Activated CD8-positive, alpha-beta memory T cell treated with anti-CD3 and anti-CD28 coated beads, Interleukin-2, amount 10 ng/mL, durations not matched to agents 7 days and 5 days (primary cell): ENCODE measurements around the gene AVPR1A. TPM values are rescaled to one million over a fixed set of nuclear protein-coding genes. Genes with fewer than 3 reads are reported as not detected.

ENCODE experiments used
- ATAC-seq: fragments of 150-1000 bp; cut with Tn5 transposase; one replicate; pipeline ENCODE4 v1.10.0; 2021; ENCODE audit warnings: moderate library complexity
- CTCF ChIA-PET: fragments of 350-600 bp; sonication (Branson Sonifier 250); formaldehyde crosslinking; loops from one replicate; lab custom pipeline; 2021; ENCODE audit warnings: antibody characterized with exemption; lab: Charles Lee
- DNase-seq: peaks from one replicate; pipeline ENCODE4 v3.0.0-alpha.2; 2020
- H3K27ac Mint-ChIP-seq: one replicate; pipeline ENCODE4 v1.8.0; 2021; ENCODE audit warnings: mild to moderate bottlenecking, mixed read lengths
- H3K27me3 Mint-ChIP-seq: one replicate; pipeline ENCODE4 v1.8.0; 2021; ENCODE audit warnings: mixed read lengths
- H3K36me3 Mint-ChIP-seq: one replicate; pipeline ENCODE4 v1.8.0; 2021; ENCODE audit warnings: mild to moderate bottlenecking, mixed read lengths
- H3K4me1 Mint-ChIP-seq: one replicate; pipeline ENCODE4 v1.8.0; 2021; ENCODE audit warnings: mixed read lengths
- H3K4me3 Mint-ChIP-seq: one replicate; pipeline ENCODE4 v1.8.0; 2021; ENCODE audit warnings: mild to moderate bottlenecking, moderate library complexity, mixed read lengths
- H3K9me3 Mint-ChIP-seq: one replicate; pipeline ENCODE4 v1.8.0; 2022; ENCODE audit warnings: low read depth, mixed read lengths
- total RNA-seq, 2 experiments: library from RNA; stranded (reverse); gene quantifications; one replicate each; pipeline ENCODE4 v1.2.3, GENCODE V29; 2021

AVPR1A gene
- total RNA-seq, 2 experiments from 2014 or later, result not detected

- CTCF ChIA-PET, result no interaction called here
Observed at GRCh38 chr12:63138488-63138887, 12.5 kb downstream of the AVPR1A start.

GRCh38 chr12:63133981-63134380 lies 17.0 kb downstream of the AVPR1A start:
- Mint-ChIP-seq H3K36me3 (no peaks in the 10 kb centered on the region), H3K9me3 (no peaks in the 10 kb centered on the region), H3K27ac (no peak overlapping the region), H3K27me3 (no peaks in the 10 kb centered on the region), H3K4me1 (no peaks in the 10 kb centered on the region), H3K4me3 (no peak overlapping the region)
- DNase-seq (no peak), ATAC-seq (no peak)
- CTCF ChIA-PET, result no interaction called here

More at GRCh38 chr12:63138488-63138887, 12.5 kb downstream of the AVPR1A start:
- no peak for DNase-seq
- no peaks in the 10 kb centered on the region for H3K4me1 Mint-ChIP-seq
- no peak for ATAC-seq
- H3K27ac Mint-ChIP-seq, result no peak overlapping the region
- H3K27me3 Mint-ChIP-seq, result no peaks in the 10 kb centered on the region
- no peaks in the 10 kb centered on the region for H3K9me3 Mint-ChIP-seq
- H3K4me3 Mint-ChIP-seq, result no peak overlapping the region
- H3K36me3 Mint-ChIP-seq, result no peaks in the 10 kb centered on the region

- Mint-ChIP-seq H3K27me3 (no peaks in the 10 kb centered on the region), H3K27ac (no peak overlapping the region), H3K36me3 (no peaks in the 10 kb centered on the region), H3K4me3 (no peak overlapping the region), H3K9me3 (no peaks in the 10 kb centered on the region), H3K4me1 (no peaks in the 10 kb centered on the region)
- CTCF ChIA-PET, result no interaction called here
- no peak for DNase-seq
- no peak for ATAC-seq
Observed at GRCh38 chr12:63132201-63132600, 18.8 kb downstream of the AVPR1A start.

GRCh38 chr12:63129927-63130326 lies 21.1 kb downstream of the AVPR1A start:
- Mint-ChIP-seq H3K9me3 (no peaks in the 10 kb centered on the region), H3K27me3 (no peaks in the 10 kb centered on the region), H3K4me1 (no peaks in the 10 kb centered on the region), H3K36me3 (no peaks in the 10 kb centered on the region), H3K27ac (no peak overlapping the region), H3K4me3 (no peak overlapping the region)
- no peak for DNase-seq
- CTCF ChIA-PET, result no interaction called here
- ATAC-seq, result no peak

GRCh38 chr12:63124778-63125177 lies 26.2 kb downstream of the AVPR1A start:
- Mint-ChIP-seq H3K27me3 (no peaks in the 10 kb centered on the region), H3K36me3 (no peaks in the 10 kb centered on the region), H3K27ac (no peak overlapping the region), H3K4me1 (no peaks in the 10 kb centered on the region), H3K9me3 (no peaks in the 10 kb centered on the region), H3K4me3 (no peak overlapping the region)
- DNase-seq, result no peak
- ATAC-seq, result no peak
- CTCF ChIA-PET, result no interaction called here

GRCh38 chr12:63103494-63104131 lies 47.4 kb downstream of the AVPR1A start:
- DNase-seq (no peak), ATAC-seq (no peak)
- H3K4me1 Mint-ChIP-seq, result no peaks in the 10 kb centered on the region
- peaks cover 3% of the 10 kb centered on the region for H3K27me3 Mint-ChIP-seq
- no peaks in the 10 kb centered on the region for H3K9me3 Mint-ChIP-seq
- no peaks in the 10 kb centered on the region for H3K36me3 Mint-ChIP-seq
- CTCF ChIA-PET, result interaction anchor here (1.0 kb wide), 1 partner anchor 12 kb away, joined by 3 read pairs; no protein-coding TSS in a partner anchor
- H3K27ac Mint-ChIP-seq, result no peak overlapping the region
- no peak overlapping the region for H3K4me3 Mint-ChIP-seq

- Mint-ChIP-seq H3K36me3 (no peaks in the 10 kb centered on the region), H3K27ac (no peak overlapping the region), H3K4me3 (no peak overlapping the region), H3K9me3 (no peaks in the 10 kb centered on the region), H3K4me1 (no peaks in the 10 kb centered on the region), H3K27me3 (peaks cover 3% of the 10 kb centered on the region)
- DNase-seq (no peak), ATAC-seq (no peak)
- CTCF ChIA-PET, result no interaction called here
Observed at GRCh38 chr12:63101920-63102319, 49.1 kb downstream of the AVPR1A start.

GRCh38 chr12:63098851-63099250 lies 52.1 kb downstream of the AVPR1A start:
- Mint-ChIP-seq H3K27ac (no peak overlapping the region), H3K4me3 (no peak overlapping the region), H3K9me3 (no peaks in the 10 kb centered on the region), H3K4me1 (no peaks in the 10 kb centered on the region), H3K36me3 (no peaks in the 10 kb centered on the region), H3K27me3 (peaks cover 4% of the 10 kb centered on the region)
- CTCF ChIA-PET, result no interaction called here
- ATAC-seq (no peak), DNase-seq (no peak)

GRCh38 chr12:63095369-63095980 lies 55.5 kb downstream of the AVPR1A start:
- Mint-ChIP-seq H3K4me1 (no peaks in the 10 kb centered on the region), H3K36me3 (no peaks in the 10 kb centered on the region), H3K27me3 (peaks cover 5% of the 10 kb centered on the region), H3K27ac (no peak overlapping the region), H3K4me3 (no peak overlapping the region), H3K9me3 (no peaks in the 10 kb centered on the region)
- CTCF ChIA-PET, result no interaction called here
- ATAC-seq (no peak), DNase-seq (no peak)

- H3K27ac Mint-ChIP-seq, result no peak overlapping the region
- no peaks in the 10 kb centered on the region for H3K4me1 Mint-ChIP-seq
- no peaks in the 10 kb centered on the region for H3K9me3 Mint-ChIP-seq
- H3K27me3 Mint-ChIP-seq, result peaks cover 7% of the 10 kb centered on the region
- no peak for ATAC-seq
- no peak for DNase-seq
- no peaks in the 10 kb centered on the region for H3K36me3 Mint-ChIP-seq
- H3K4me3 Mint-ChIP-seq, result no peak overlapping the region
- CTCF ChIA-PET, result no interaction called here
Observed at GRCh38 chr12:63093711-63094110, 57.3 kb downstream of the AVPR1A start.

- Mint-ChIP-seq H3K27me3 (peaks cover 7% of the 10 kb centered on the region), H3K4me3 (no peak overlapping the region), H3K36me3 (no peaks in the 10 kb centered on the region), H3K4me1 (no peaks in the 10 kb centered on the region), H3K27ac (no peak overlapping the region), H3K9me3 (no peaks in the 10 kb centered on the region)
- ATAC-seq (no peak), DNase-seq (no peak)
- CTCF ChIA-PET, result no interaction called here
Observed at GRCh38 chr12:63093084-63093483, 57.9 kb downstream of the AVPR1A start.

Other genes with a start within 250 kb of the AVPR1A start
- under 1 TPM; 0.32 to 0.68 TPM for gene PPM1H, start 216.1 kb downstream of the AVPR1A start, total RNA-seq